HTR-8/SVneo (cell line): ENCODE measurements around the gene IL15.
"Not testable (repeated sequence)": the region's sequence is repeated elsewhere in the genome, so short reads cannot be mapped to it uniquely, and the experiment has no call there.

Experiments used
- DNase-seq: peaks from one replicate; pipeline ENCODE4 v3.0.0; 2011; ENCODE audit warnings: low spot score, mixed read lengths; ENCODE audit not compliant: insufficient read length
- FAIRE-seq: peaks from 2 replicates; lab custom pipeline; 2011; peaks lifted over from hg19 to GRCh38; lab: Jason Lieb, UNC

The IL15 gene

GRCh38 chr4:141692081-141692480 is 55.7 kb downstream of the IL15 start:
- DNase-seq (no peak), FAIRE-seq (no peak)

- DNase-seq = no peak
- no peak for FAIRE-seq
Measured at GRCh38 chr4:141697116-141697515, 60.7 kb downstream of the IL15 start.

- FAIRE-seq (peak; percentile 33), DNase-seq (no peak)
Measured at GRCh38 chr4:141702472-141703182, 66.2 kb downstream of the IL15 start.

- no peak for FAIRE-seq
- DNase-seq = no peak
Measured at GRCh38 chr4:141703497-141703896, 67.1 kb downstream of the IL15 start.

- no peak for DNase-seq
- FAIRE-seq = no peak
Measured at GRCh38 chr4:141705048-141705746, 68.8 kb downstream of the IL15 start.

- no peak for FAIRE-seq
- no peak for DNase-seq
Measured at GRCh38 chr4:141705747-141706377, 69.5 kb downstream of the IL15 start.

- FAIRE-seq = no peak
Measured at GRCh38 chr4:141706445-141706844, 70.1 kb downstream of the IL15 start.

GRCh38 chr4:141711211-141711610 is 74.8 kb downstream of the IL15 start:
- DNase-seq (no peak), FAIRE-seq (no peak)

More at GRCh38 chr4:141706445-141706844, 70.1 kb downstream of the IL15 start:
- no peak for DNase-seq

- DNase-seq = no peak
- no peak for FAIRE-seq
Measured at GRCh38 chr4:141713185-141713584, 76.8 kb downstream of the IL15 start.

- FAIRE-seq = peak; percentile 81
Measured at GRCh38 chr4:141713771-141714445, 77.5 kb downstream of the IL15 start.

GRCh38 chr4:141719585-141719984 is 83.2 kb downstream of the IL15 start:
- FAIRE-seq (no peak), DNase-seq (no peak)

More at GRCh38 chr4:141713771-141714445, 77.5 kb downstream of the IL15 start:
- DNase-seq = peak; percentile 29

- DNase-seq (no peak), FAIRE-seq (no peak)
Measured at GRCh38 chr4:141721174-141721573, 84.8 kb downstream of the IL15 start.

GRCh38 chr4:141724646-141725045 is 88.3 kb downstream of the IL15 start:
- no peak for DNase-seq
- no peak for FAIRE-seq

GRCh38 chr4:141727420-141727819 is 91.0 kb downstream of the IL15 start:
- no peak for FAIRE-seq
- no peak for DNase-seq

- FAIRE-seq (no peak), DNase-seq (no peak)
Measured at GRCh38 chr4:141730805-141731204, 94.4 kb downstream of the IL15 start.

- peak; percentile 18 for DNase-seq
- peak; percentile 62 for FAIRE-seq
Measured at GRCh38 chr4:141731481-141731880, 95.1 kb downstream of the IL15 start.

- FAIRE-seq = no peak
Measured at GRCh38 chr4:141739636-141740035, 103.3 kb downstream of the IL15 start.

GRCh38 chr4:141746026-141746425 is 109.6 kb downstream of the IL15 start:
- DNase-seq = no peak
- FAIRE-seq = no peak

More at GRCh38 chr4:141739636-141740035, 103.3 kb downstream of the IL15 start:
- no peak for DNase-seq

GRCh38 chr4:141751806-141752205 is 115.4 kb downstream of the IL15 start:
- not testable (repeated sequence) for DNase-seq, FAIRE-seq

GRCh38 chr4:141757287-141757686 is 120.9 kb downstream of the IL15 start:
- no peak for FAIRE-seq
- no peak for DNase-seq
